ENCODE measurements around the gene COBL. TPM values are rescaled to one million over a fixed set of nuclear protein-coding genes. Genes with fewer than 3 reads are reported as not detected.

Gene COBL
- total RNA-seq, 2 experiments from 2014 or later: not detected

GRCh38 chr7:51344406-51345138 lies 28.0 kb upstream of the COBL start:
- no peaks in the 10 kb centered on the region for H3K36me3 Mint-ChIP-seq (ENCODE audit: low read depth)
- no peak for DNase-seq
- H3K4me3 Mint-ChIP-seq: no peak overlapping the region
- H3K27me3 Mint-ChIP-seq: peaks cover 1% of the 10 kb centered on the region
- no peaks in the 10 kb centered on the region for H3K9me3 Mint-ChIP-seq
- no peaks in the 10 kb centered on the region for H3K4me1 Mint-ChIP-seq
- ChIA-PET CTCF (no interaction called here), POLR2A (no interaction called here)
- H3K27ac Mint-ChIP-seq: no peak overlapping the region

GRCh38 chr7:51340936-51341335 lies 24.3 kb upstream of the COBL start:
- DNase-seq: no peak
- ChIA-PET POLR2A (no interaction called here), CTCF (no interaction called here)
- Mint-ChIP-seq H3K4me1 (no peaks in the 10 kb centered on the region), H3K36me3 (ENCODE audit: low read depth) (no peaks in the 10 kb centered on the region), H3K27me3 (peaks cover 1% of the 10 kb centered on the region), H3K4me3 (no peak overlapping the region), H3K9me3 (no peaks in the 10 kb centered on the region), H3K27ac (no peak overlapping the region)

- no peaks in the 10 kb centered on the region for H3K27me3 Mint-ChIP-seq
- H3K4me3 Mint-ChIP-seq: no peak overlapping the region
- ChIA-PET POLR2A (no interaction called here), CTCF (no interaction called here)
- H3K9me3 Mint-ChIP-seq: no peaks in the 10 kb centered on the region
- no peaks in the 10 kb centered on the region for H3K36me3 Mint-ChIP-seq (ENCODE audit: low read depth)
- no peaks in the 10 kb centered on the region for H3K4me1 Mint-ChIP-seq
- DNase-seq: no peak
- no peak overlapping the region for H3K27ac Mint-ChIP-seq
Observed at GRCh38 chr7:51340029-51340838, 23.6 kb upstream of the COBL start.

- no peaks in the 10 kb centered on the region for H3K9me3 Mint-ChIP-seq
- ChIA-PET POLR2A (no interaction called here), CTCF (no interaction called here)
- H3K27me3 Mint-ChIP-seq: no peaks in the 10 kb centered on the region
- no peaks in the 10 kb centered on the region for H3K4me1 Mint-ChIP-seq
- no peak overlapping the region for H3K4me3 Mint-ChIP-seq
- DNase-seq: no peak
- H3K27ac Mint-ChIP-seq: no peak overlapping the region
- no peaks in the 10 kb centered on the region for H3K36me3 Mint-ChIP-seq (ENCODE audit: low read depth)
Observed at GRCh38 chr7:51335057-51335456, 18.4 kb upstream of the COBL start.

- Mint-ChIP-seq H3K4me1 (no peaks in the 10 kb centered on the region), H3K27ac (no peak overlapping the region), H3K36me3 (ENCODE audit: low read depth) (no peaks in the 10 kb centered on the region), H3K9me3 (no peaks in the 10 kb centered on the region), H3K27me3 (no peaks in the 10 kb centered on the region), H3K4me3 (no peak overlapping the region)
- DNase-seq: no peak
- ChIA-PET POLR2A (no interaction called here), CTCF (no interaction called here)
Observed at GRCh38 chr7:51329696-51330263, 13.2 kb upstream of the COBL start.

GRCh38 chr7:51328351-51328801 lies 11.8 kb upstream of the COBL start:
- CTCF ChIA-PET: no interaction called here
- H3K4me3 Mint-ChIP-seq: no peak overlapping the region
- no peaks in the 10 kb centered on the region for H3K4me1 Mint-ChIP-seq
- no peaks in the 10 kb centered on the region for H3K36me3 Mint-ChIP-seq (ENCODE audit: low read depth)
- no peaks in the 10 kb centered on the region for H3K9me3 Mint-ChIP-seq
- no peak for DNase-seq
- no peak overlapping the region for H3K27ac Mint-ChIP-seq
- H3K27me3 Mint-ChIP-seq: no peaks in the 10 kb centered on the region
- POLR2A ChIA-PET: no interaction called here

GRCh38 chr7:51327287-51327717 lies 10.7 kb upstream of the COBL start:
- Mint-ChIP-seq H3K4me3 (no peak overlapping the region), H3K4me1 (no peaks in the 10 kb centered on the region), H3K9me3 (no peaks in the 10 kb centered on the region), H3K36me3 (ENCODE audit: low read depth) (no peaks in the 10 kb centered on the region), H3K27ac (no peak overlapping the region), H3K27me3 (no peaks in the 10 kb centered on the region)
- DNase-seq: no peak
- ChIA-PET CTCF (no interaction called here), POLR2A (no interaction called here)

GRCh38 chr7:51326656-51327286 lies 10.2 kb upstream of the COBL start:
- Mint-ChIP-seq H3K9me3 (no peaks in the 10 kb centered on the region), H3K27me3 (no peaks in the 10 kb centered on the region), H3K36me3 (ENCODE audit: low read depth) (no peaks in the 10 kb centered on the region), H3K4me3 (no peak overlapping the region), H3K4me1 (no peaks in the 10 kb centered on the region), H3K27ac (no peak overlapping the region)
- POLR2A ChIA-PET: no interaction called here
- CTCF ChIA-PET: no interaction called here
- no peak for DNase-seq

GRCh38 chr7:51325908-51326307 lies 9.3 kb upstream of the COBL start:
- H3K9me3 Mint-ChIP-seq: no peaks in the 10 kb centered on the region
- DNase-seq: no peak
- POLR2A ChIA-PET: no interaction called here
- no peaks in the 10 kb centered on the region for H3K36me3 Mint-ChIP-seq (ENCODE audit: low read depth)
- H3K27ac Mint-ChIP-seq: no peak overlapping the region
- no peaks in the 10 kb centered on the region for H3K27me3 Mint-ChIP-seq
- H3K4me3 Mint-ChIP-seq: no peak overlapping the region
- CTCF ChIA-PET: no interaction called here
- H3K4me1 Mint-ChIP-seq: no peaks in the 10 kb centered on the region

GRCh38 chr7:51325261-51325676 lies 8.7 kb upstream of the COBL start:
- no peak for DNase-seq
- no peak overlapping the region for H3K4me3 Mint-ChIP-seq
- CTCF ChIA-PET: no interaction called here
- POLR2A ChIA-PET: no interaction called here
- no peaks in the 10 kb centered on the region for H3K27me3 Mint-ChIP-seq
- no peaks in the 10 kb centered on the region for H3K36me3 Mint-ChIP-seq (ENCODE audit: low read depth)
- no peaks in the 10 kb centered on the region for H3K4me1 Mint-ChIP-seq
- H3K9me3 Mint-ChIP-seq: no peaks in the 10 kb centered on the region
- H3K27ac Mint-ChIP-seq: no peak overlapping the region

- H3K27me3 Mint-ChIP-seq: peaks cover 3% of the 10 kb centered on the region
- no peak overlapping the region for H3K27ac Mint-ChIP-seq
- H3K36me3 Mint-ChIP-seq (ENCODE audit: low read depth): no peaks in the 10 kb centered on the region
- POLR2A ChIA-PET: no interaction called here
- H3K4me3 Mint-ChIP-seq: no peak overlapping the region
- CTCF ChIA-PET: no interaction called here
- no peaks in the 10 kb centered on the region for H3K9me3 Mint-ChIP-seq
- no peak for DNase-seq
- no peaks in the 10 kb centered on the region for H3K4me1 Mint-ChIP-seq
Observed at GRCh38 chr7:51324206-51324898, 7.7 kb upstream of the COBL start.

GRCh38 chr7:51321961-51322515 lies 5.4 kb upstream of the COBL start:
- no peak for DNase-seq
- H3K4me1 Mint-ChIP-seq: no peaks in the 10 kb centered on the region
- peaks cover 22% of the 10 kb centered on the region for H3K27me3 Mint-ChIP-seq
- ChIA-PET CTCF (no interaction called here), POLR2A (no interaction called here)
- no peak overlapping the region for H3K4me3 Mint-ChIP-seq
- H3K9me3 Mint-ChIP-seq: no peaks in the 10 kb centered on the region
- H3K36me3 Mint-ChIP-seq (ENCODE audit: low read depth): no peaks in the 10 kb centered on the region
- no peak overlapping the region for H3K27ac Mint-ChIP-seq

All from activated CD4-positive, alpha-beta memory T cell treated with anti-CD3 and anti-CD28 coated beads, Interleukin-2, amount 10 ng/mL, durations not matched to agents 7 days and 5 days (primary cell).